ENCODE data around the gene GIT2.

DNA sequence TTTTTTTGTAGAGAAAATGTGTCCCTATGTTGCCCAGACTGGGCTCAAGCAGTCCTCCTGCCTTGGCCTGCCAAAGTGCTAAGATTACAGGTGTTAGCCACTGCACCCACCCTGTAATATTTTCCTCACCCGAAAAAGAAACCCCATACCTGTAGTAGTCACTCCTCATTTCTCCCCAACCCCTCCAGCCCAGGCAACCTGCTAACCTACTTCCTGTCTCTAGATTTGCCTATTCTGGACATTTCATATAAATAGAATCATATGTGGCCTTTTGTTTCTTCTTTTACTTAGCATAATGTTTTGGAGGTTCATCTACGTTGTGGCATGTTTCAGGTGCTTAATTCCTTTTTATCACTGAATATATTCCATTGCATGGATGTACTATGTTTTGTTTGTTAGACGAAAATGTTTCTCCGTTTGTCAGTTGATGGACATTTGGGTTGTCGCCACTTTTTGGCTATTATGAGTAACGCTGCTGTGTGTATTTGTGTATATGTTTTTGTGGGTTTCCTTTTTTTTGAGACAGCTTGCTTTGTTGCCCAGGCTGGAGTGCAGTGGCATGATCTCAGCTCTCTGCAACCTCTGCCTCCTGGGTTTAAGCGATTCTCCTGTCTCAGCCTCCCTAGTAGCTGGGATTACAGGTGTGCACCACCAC is 9.3 kb upstream of the GIT2 start:
- TF ChIP-seq, protein P1, sequence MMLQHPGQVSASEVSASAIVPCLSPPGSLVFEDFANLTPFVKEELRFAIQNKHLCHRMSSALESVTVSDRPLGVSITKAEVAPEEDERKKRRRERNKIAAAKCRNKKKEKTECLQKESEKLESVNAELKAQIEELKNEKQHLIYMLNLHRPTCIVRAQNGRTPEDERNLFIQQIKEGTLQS (CRISPR knock-in tag; IDR thresholded peaks at IDR 0.05), result no peak
- no peak for TF ChIP-seq HOXA5 (CRISPR knock-in tag; IDR thresholded peaks at IDR 0.05)
- TF ChIP-seq ZSCAN29 (CRISPR knock-in tag; conservative IDR thresholded peaks at IDR 0.05), result no peak
- no peak for TF ChIP-seq ZNF841 (CRISPR knock-in tag; IDR thresholded peaks at IDR 0.05; ENCODE audit: borderline replicate concordance)

All from HepG2 (cell line).